RCC 7860 (cell line): Measurements from ENCODE around the gene ATRIP.

Experiments used
- DNase-seq: peaks from one replicate; pipeline ENCODE4 v3.0.0-alpha.2; 2015; ENCODE audit warnings: low spot score
- FAIRE-seq: peaks from 2 replicates; lab custom pipeline; 2012; peaks lifted over from hg19 to GRCh38; lab: Jason Lieb, UNC

Gene ATRIP

DNA sequence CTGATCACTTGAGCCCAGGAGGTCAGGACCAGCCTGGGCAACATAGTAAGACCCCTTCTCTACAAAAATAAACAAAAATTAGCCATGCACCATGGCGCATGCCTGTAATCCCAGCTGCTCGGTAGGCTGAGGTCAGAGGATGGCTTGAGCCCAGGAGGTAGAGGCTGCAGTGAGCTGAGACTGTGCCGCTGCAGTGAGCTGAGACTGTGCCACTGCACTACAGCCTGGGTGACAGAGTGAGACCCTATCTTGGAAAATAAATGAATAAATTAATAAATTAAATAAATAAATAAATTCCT, 46.6 kb downstream of the ATRIP start:
- DNase-seq = no peak

DNA sequence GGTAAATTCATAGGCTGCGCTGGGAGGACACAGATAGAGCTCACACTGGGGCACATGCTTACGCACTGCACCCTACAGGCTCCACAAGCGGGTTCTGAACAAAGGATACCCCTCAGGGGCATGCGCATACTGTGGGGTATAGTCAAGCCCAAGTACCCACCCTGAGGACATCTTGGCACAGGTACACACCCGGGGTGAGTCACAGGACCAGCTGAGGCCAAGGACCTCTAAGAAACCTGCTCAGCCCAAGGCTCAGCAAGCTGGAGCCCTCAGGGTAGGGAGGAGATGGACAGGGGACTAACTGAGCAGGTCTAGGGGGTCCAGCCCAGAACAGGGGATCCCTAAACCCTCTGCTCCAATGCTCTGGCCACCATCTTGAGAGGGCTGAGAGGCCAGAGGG, 54.1 kb downstream of the ATRIP start:
- no peak for FAIRE-seq

More for the DNA sequence above, 46.6 kb downstream of the ATRIP start:
- no peak for FAIRE-seq

DNA sequence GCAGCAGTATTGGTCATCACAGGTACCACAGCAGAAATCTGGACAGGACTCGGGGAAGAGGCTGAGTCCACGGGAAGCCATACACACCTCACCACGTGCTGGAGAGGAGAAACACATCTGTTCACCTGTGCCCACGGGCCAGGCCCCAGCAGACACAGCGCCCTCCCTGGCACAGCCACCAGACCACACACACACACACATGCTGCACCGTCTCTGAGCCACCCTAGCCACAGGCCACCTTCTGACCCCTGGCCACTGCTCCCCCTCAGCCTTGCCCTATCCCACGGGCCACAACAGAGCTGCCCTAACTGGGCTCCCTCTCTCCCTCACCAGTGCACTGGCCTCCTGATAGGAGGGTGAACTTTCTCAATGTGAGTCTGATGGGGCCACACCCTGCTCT, 54.7 kb downstream of the ATRIP start:
- DNase-seq = no peak
- no peak for FAIRE-seq

More for the DNA sequence above, 54.1 kb downstream of the ATRIP start:
- DNase-seq = no peak

- FAIRE-seq = no peak
- DNase-seq = no peak
These were observed 55.6 kb downstream of the ATRIP start for GRCh38 chr3:48502121-48502520.

- DNase-seq = no peak
- no peak for FAIRE-seq
These were observed 56.2 kb downstream of the ATRIP start for GRCh38 chr3:48502728-48503168.

DNA sequence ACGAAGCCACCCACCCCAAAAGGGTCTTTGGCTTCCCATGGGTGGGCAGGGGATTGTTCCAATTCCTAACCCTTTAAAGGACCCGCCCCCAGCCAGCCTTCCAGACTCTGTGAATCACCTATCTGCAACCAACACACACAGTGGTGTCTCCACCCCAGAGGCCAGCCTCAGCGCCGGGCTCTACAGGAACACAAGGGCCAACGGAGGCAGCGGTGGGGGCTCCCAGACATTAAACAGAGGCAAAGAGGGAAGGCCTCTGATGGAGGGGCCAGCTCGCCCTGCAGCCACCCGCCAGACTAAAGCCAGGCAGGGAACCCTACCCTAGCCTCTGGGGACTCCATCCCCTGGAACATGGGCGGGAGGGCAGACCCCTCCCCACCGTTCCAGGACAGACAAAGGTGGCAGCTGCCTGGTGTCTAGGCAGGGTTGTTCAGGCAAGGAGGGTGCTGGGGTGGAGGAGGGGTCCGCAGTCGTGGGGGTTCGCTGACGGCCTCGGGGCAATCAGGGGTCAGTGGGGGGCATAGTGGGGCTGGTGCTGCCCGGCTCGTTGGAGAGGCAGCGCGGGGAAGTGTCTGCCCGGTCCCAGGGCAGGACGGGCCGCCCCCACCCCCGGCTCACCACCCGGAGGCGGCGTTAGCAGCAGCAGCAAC, 57.0 kb downstream of the ATRIP start:
- FAIRE-seq (no peak), DNase-seq (no peak)

- no peak for FAIRE-seq
These were observed 57.8 kb downstream of the ATRIP start, which contains the start of gene SHISA5 for GRCh38 chr3:48504051-48504946. Gene SHISA5, minus strand, starts transcription at chr3:48504174. Its CDS starts 80 bp downstream, at chr3:48504094.

DNA sequence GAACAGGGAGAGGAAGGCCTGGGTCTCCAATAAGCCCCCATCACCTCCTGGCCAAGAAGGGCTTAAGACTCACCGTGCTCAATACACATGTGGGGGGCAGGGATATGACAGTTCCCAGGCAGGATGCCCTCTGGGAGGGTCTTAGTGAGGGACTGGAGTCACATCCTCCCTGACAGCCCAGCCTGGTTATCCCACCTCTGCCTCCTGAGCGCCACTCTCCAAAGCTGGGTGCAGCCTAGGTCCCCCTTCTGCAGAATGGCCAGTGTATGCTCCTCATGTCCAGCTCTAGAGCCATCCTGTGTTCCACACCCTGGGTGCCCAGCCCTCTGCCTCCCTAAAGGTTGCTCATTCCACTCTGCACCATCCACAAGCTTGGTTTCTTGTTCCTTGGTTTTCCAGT, 58.6 kb downstream of the ATRIP start:
- no peak for FAIRE-seq
- DNase-seq = no peak

More at GRCh38 chr3:48504051-48504946, 57.8 kb downstream of the ATRIP start, which contains the start of gene SHISA5:
- DNase-seq = peak; percentile 18

DNA sequence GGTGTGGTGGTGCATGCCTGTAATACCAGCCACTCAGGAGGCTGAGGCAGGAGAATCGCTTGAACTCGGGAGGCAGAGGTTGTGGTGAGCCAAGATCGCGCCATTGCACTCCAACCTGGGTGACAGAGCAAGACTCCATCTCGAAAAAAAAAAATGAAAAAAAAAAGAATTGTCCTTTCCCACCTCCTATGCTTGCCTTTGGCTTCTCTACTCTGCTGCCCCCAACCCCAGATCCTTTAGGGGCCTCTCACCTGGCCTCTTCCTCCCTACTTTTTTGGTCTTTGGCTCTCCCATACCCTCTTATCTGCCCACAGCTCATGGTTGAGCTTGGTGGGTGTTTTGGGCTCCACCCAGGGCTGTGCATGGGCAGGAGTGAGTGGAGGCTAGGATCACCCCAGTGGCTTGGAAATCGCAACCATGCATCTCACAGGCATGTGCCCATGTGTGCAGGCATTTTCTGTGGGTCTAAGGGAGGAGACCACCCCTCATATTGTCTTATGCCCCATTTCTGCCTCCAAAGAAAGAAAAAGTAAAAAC, 59.5 kb downstream of the ATRIP start:
- FAIRE-seq (no peak), DNase-seq (no peak)

DNA sequence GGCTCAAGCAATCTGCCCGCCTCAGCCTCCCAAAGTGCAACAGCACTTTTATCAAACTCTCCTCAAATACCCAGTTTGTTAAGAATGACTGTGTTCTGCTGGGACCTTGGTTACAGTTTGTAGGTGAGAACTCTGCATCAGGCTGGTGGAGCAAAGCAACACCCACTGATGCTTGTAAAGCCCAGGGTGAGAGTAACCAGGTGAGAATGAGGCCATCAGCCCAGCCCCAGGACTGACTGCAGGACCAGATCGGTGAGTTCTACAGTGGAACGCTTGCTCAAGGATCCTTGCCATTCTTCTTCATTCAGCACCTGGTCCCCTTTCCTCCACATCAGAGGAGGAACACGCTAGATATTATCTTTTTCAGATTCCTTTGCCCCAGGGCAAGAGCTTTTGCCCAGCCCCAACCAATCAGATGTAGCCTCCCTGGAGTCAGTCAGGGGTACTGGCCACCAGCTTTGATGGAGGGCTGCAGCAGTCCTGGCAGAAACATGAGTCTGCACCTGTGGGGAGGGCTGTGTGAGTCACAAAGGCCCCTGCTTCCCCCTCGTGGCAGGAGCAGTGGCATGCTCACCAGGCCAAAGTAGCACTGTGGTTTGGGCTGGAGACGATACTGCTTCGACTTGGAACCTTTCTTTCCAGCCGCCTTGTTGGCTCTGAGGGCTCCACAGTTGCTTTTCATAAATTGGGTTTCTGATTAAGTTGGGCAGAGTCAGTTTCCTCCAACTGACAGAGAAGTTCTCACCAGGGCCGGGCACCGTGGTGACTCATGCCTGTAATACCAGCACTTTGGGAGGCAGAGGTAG, 60.9 kb downstream of the ATRIP start:
- DNase-seq = peak; percentile 66
- peak; percentile 70 for FAIRE-seq

- no peak for DNase-seq
- FAIRE-seq = no peak
These were observed 65.0 kb downstream of the ATRIP start for GRCh38 chr3:48511551-48511950.

DNA sequence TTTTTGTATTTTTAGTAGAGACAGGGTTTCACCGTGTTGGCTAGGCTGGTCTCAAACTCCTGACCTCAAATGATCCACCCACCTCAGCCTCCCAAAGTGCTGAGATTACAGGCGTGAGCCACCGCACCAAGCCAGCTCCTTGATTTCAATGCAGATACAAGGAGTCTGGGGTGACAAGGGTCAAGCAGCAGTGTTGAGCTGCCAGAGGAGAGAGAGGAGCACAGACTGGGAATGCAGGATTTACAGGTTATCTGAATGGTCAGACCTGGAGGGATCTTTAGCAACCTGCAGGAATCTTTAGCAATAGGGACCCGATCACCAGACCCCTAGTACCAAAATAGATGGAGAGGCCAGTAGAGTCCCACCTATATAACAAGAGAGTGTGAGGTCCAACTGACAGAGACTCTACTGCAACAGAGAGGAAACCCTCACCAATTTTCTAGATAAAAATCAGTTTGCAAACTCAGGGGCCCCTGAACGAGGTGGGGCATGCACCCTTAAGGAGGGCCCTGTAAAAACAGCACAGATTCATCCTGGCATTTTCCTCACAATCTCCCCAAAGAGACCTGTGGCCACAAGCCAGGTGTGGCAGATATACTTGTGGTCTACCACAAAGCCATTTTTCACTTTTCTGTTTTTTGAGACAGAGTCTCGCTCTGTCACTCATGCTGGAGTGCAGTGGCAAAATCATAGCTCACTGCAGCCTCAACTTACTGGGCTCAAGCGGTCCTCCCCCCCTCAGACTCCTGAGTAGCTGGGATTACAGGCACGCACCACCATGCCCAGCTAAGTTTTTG, 68.1 kb downstream of the ATRIP start:
- FAIRE-seq (no peak), DNase-seq (no peak)
